ENCODE data around the gene HS6ST1.

- TF ChIP-seq CTCF (IDR thresholded peaks at IDR 0.05): no peak
- TF ChIP-seq POLR2A (IDR thresholded peaks at IDR 0.05): no peak
- no peak for TF ChIP-seq POLR2AphosphoS5 (IDR thresholded peaks at IDR 0.05)
Measured at GRCh38 chr2:128285329-128285931, 33.2 kb downstream of the HS6ST1 start.

Measured in prostate gland (tissue), 2 donors.